SK-N-SH (cell line): ENCODE measurements around the gene RECK. TPM values are rescaled to one million over a fixed set of nuclear protein-coding genes. Genes with fewer than 3 reads are reported as not detected.
A peak's percentile ranks its signal among the peaks of the same experiment; 100 is the strongest.
"Not testable (repeated sequence)": the region's sequence is repeated elsewhere in the genome, so short reads cannot be mapped to it uniquely, and the experiment has no call there.

ENCODE experiments used
- CTCF ChIA-PET: fragments of 300-600, 350-600 bp; formaldehyde crosslinking; extraction: SDS; loops from one replicate; lab custom pipeline; 2021; lab: Yijun Ruan, JAX
- POLR2A ChIA-PET: fragments of 350-600 bp; sonication (Branson Sonifier 250); formaldehyde crosslinking; extraction: SDS; loops from one replicate; lab custom pipeline; 2020; ENCODE audit warnings: antibody characterized with exemption, inconsistent platforms; lab: Yijun Ruan, JAX
- DNase-seq: peaks from one replicate; pipeline ENCODE4 v3.0.0; 2012
- H2AFZ ChIP-seq: fragments of 200-600 bp; sonication (generic); 2 replicates; pipeline ENCODE4 v1.8.1; 2016; ENCODE audit warnings: antibody characterized with exemption, mild to moderate bottlenecking, low read depth
- H3F3A ChIP-seq: fragments of 200-600 bp; sonication (generic); replicated peaks from 2 replicates; pipeline ENCODE3; 2016; ENCODE audit warnings: antibody characterized with exemption, mild to moderate bottlenecking; ENCODE audit not compliant: insufficient read depth
- H3K27ac ChIP-seq, 2 experiments: fragments of 200-500 bp in 1 of 2; fragments of 200-600 bp in 1 of 2; sonication (Bioruptor generic) in 1 of 2; sonication (generic), shearing (Covaris generic) in 1 of 2; 2 replicates each; pipeline versions ENCODE4 v1.5.1 to v1.6.1; 2014 to 2016; ENCODE audit warnings: low read depth in 2 of 2, inconsistent platforms in 1 of 2, low read length in 1 of 2, mild to moderate bottlenecking in 1 of 2, mixed read lengths in 1 of 2
- H3K27me3 ChIP-seq: fragments of 200-600 bp; sonication (generic), shearing (Covaris generic); 2 replicates; pipeline ENCODE4 v1.6.1; 2016; ENCODE audit warnings: mixed run types; ENCODE audit not compliant: insufficient read depth
- H3K36me3 ChIP-seq, 2 experiments: fragments of 200-500 bp in 1 of 2; fragments of 200-600 bp in 1 of 2; sonication (Bioruptor generic) in 1 of 2; sonication (generic) in 1 of 2; replicated peaks in 1 of 2; 2 replicates each; pipeline versions ENCODE3 to v1.5.1; 2014 to 2016; ENCODE audit warnings: low read length in 1 of 2, mild to moderate bottlenecking in 1 of 2; ENCODE audit not compliant: insufficient read depth in 2 of 2, control insufficient read depth in 1 of 2
- H3K4me1 ChIP-seq, 2 experiments: fragments of 200-500 bp in 1 of 2; fragments of 200-600 bp in 1 of 2; sonication (Bioruptor generic) in 1 of 2; sonication (generic), shearing (Covaris generic) in 1 of 2; 2 replicates each; pipeline versions ENCODE4 v1.5.1 to v1.6.1; 2014 to 2016; ENCODE audit warnings: low read depth in 1 of 2, low read length in 1 of 2, mixed run types in 1 of 2; ENCODE audit not compliant: insufficient read depth in 2 of 2, control insufficient read depth in 1 of 2
- H3K4me2 ChIP-seq: fragments of 200-600 bp; sonication (generic), shearing (Covaris generic); 2 replicates; pipeline ENCODE4 v1.6.1; 2017; ENCODE audit warnings: mixed run types
- H3K4me3 ChIP-seq, 2 experiments: fragments of 200-500 bp in 1 of 2; fragments of 200-600 bp in 1 of 2; sonication (Bioruptor generic) in 1 of 2; sonication (generic), shearing (Covaris generic) in 1 of 2; 2 replicates each; pipeline versions ENCODE4 v1.5.1 to v1.8.1; 2014 to 2016; ENCODE audit warnings: low read depth in 2 of 2, inconsistent platforms in 1 of 2, low read length in 1 of 2, mild to moderate bottlenecking in 1 of 2, mixed read lengths in 1 of 2, moderate library complexity in 1 of 2
- H3K79me2 ChIP-seq: fragments of 200-600 bp; sonication (generic); 2 replicates; pipeline ENCODE4 v1.8.1; 2017; ENCODE audit warnings: mild to moderate bottlenecking; ENCODE audit not compliant: insufficient read depth
- H3K9ac ChIP-seq: fragments of 200-600 bp; sonication (generic); 2 replicates; pipeline ENCODE4 v1.6.1; 2017; ENCODE audit warnings: mixed run types
- H3K9me2 ChIP-seq: fragments of 200-600 bp; sonication (generic); 2 replicates; pipeline ENCODE4 v1.6.1; 2017; ENCODE audit warnings: mixed run types
- H3K9me3 ChIP-seq: fragments of 200-600 bp; sonication (generic); 2 replicates; pipeline ENCODE4 v1.6.1; 2017; ENCODE audit warnings: mixed run types, mild to moderate bottlenecking, moderate library complexity
- H4K20me1 ChIP-seq: fragments of 200-600 bp; sonication (generic); 2 replicates; pipeline ENCODE4 v1.6.1; 2017; ENCODE audit warnings: mild to moderate bottlenecking, mixed run types; ENCODE audit not compliant: insufficient read depth
- FOSL2 ChIP-seq: IDR thresholded peaks from 2 replicates; pipeline ENCODE4 v1.4.0; 2012; ENCODE audit warnings: low read depth, mild to moderate bottlenecking, moderate library complexity, borderline replicate concordance
- GABPA ChIP-seq: IDR thresholded peaks from 2 replicates; pipeline ENCODE4 v1.4.0; 2012; ENCODE audit warnings: low read depth, mild to moderate bottlenecking
- IRF3 ChIP-seq: fragments of 150-350 bp; IDR thresholded peaks from 2 replicates; pipeline ENCODE4 v1.6.1; 2016; ENCODE audit warnings: mild to moderate bottlenecking, low read depth, low read length
- REST ChIP-seq: IDR thresholded peaks from 2 replicates; pipeline ENCODE4 v1.6.1; 2012; ENCODE audit warnings: mild to moderate bottlenecking, low read depth, low read length, moderate library complexity
- SIN3A ChIP-seq: IDR thresholded peaks from 2 replicates; pipeline ENCODE4 v1.6.1; 2012; ENCODE audit warnings: low read depth, mild to moderate bottlenecking, low read length, moderate library complexity, borderline replicate concordance
- YY1 ChIP-seq: IDR thresholded peaks from 2 replicates; pipeline ENCODE4 v1.4.0; 2012; ENCODE audit warnings: low read depth, mild to moderate bottlenecking
- WGBS: methylation state at CpG from one replicate; pipeline ENCODE4 v1.1.6; 2017; ENCODE audit warnings: low lambda C conversion rate; 5-methylcytosine and 5-hydroxymethylcytosine counted together
- polyA plus RNA-seq, 3 experiments: library from polyadenylated mRNA; depleted of rRNA; stranded (reverse); fragments of >200 nt; gene quantifications; 2 replicates each; pipeline ENCODE4 v1.2.3, GENCODE V29; 2012

Gene RECK
- polyA plus RNA-seq, 1 of the 3 experiments (the other 2 are of a cell fraction), result 22.8 TPM

GRCh38 chr9:36158122-36158521, 121.4 kb downstream of the RECK start (continued):
- TF ChIP-seq YY1, result no peak
- no peak for TF ChIP-seq SIN3A
- TF ChIP-seq, all 33 proteins: peak for 0

- ChIA-PET CTCF (interaction anchor here (1.4 to 1.7 kb wide), 2 partner anchors 8 to 56 kb away, joined by 4 to 5 read pairs; no protein-coding TSS in a partner anchor), POLR2A (no interaction called here)
These were observed 122.2 kb downstream of the RECK start for GRCh38 chr9:36158917-36159316.

GRCh38 chr9:36159509-36159908, 122.8 kb downstream of the RECK start:
- Histone ChIP-seq H3K36me3 (peaks cover 0 to 30% of the 10 kb centered on the region in 2 experiments), H3K4me1 (peaks cover 28 to 52% of the 10 kb centered on the region in 2 experiments; a peak in 3 of 4 replicates), H3K27ac (peak overlapping the region in 1 of 2 experiments; percentile 44; a peak in 2 of 4 replicates), H3F3A (peaks cover 43% of the 10 kb centered on the region)
- DNase-seq, H3K79me2 ChIP-seq, H2AFZ ChIP-seq, H3K9ac ChIP-seq, H3K4me3 ChIP-seq, POLR2A ChIA-PET, H3K9me3 ChIP-seq, H3K27me3 ChIP-seq, H3K4me2 ChIP-seq, H4K20me1 ChIP-seq, H3K9me2 ChIP-seq: not testable (repeated sequence)
- WGBS, result 91% methylated on average over 4 of the region's 4 CpGs
- CTCF ChIA-PET, result interaction anchor here (1.7 kb wide), 1 partner anchor 56 kb away, joined by 5 read pairs; no protein-coding TSS in a partner anchor

More at GRCh38 chr9:36158917-36159316, 122.2 kb downstream of the RECK start:
- H4K20me1 ChIP-seq, result no peaks in the 10 kb centered on the region
- TF ChIP-seq REST (no peak), FOSL2 (no peak), IRF3 (no peak), GABPA (no peak)
- H2AFZ ChIP-seq, result no peak overlapping the region
- DNase-seq, result no peak
- 86% methylated on average over 7 of the region's 7 CpGs for WGBS
- no peaks in the 10 kb centered on the region for H3K9me3 ChIP-seq
- no peaks in the 10 kb centered on the region for H3K9me2 ChIP-seq
- H3K4me2 ChIP-seq, result no peak overlapping the region
- no peaks in the 10 kb centered on the region for H3K27me3 ChIP-seq
- no peak overlapping the region for H3K4me3 ChIP-seq
- peaks cover 0 to 30% of the 10 kb centered on the region in 2 experiments for H3K36me3 ChIP-seq
- H3K4me1 ChIP-seq, result peaks cover 31 to 48% of the 10 kb centered on the region in 2 experiments; a peak in 3 of 4 replicates
- no peaks in the 10 kb centered on the region; the same call in 1 of the 2 replicates for H3K79me2 ChIP-seq
- H3K9ac ChIP-seq, result no peak overlapping the region
- H3F3A ChIP-seq, result peaks cover 42% of the 10 kb centered on the region
- peak overlapping the region in 1 of 2 experiments; percentile 44; a peak in 2 of 4 replicates for H3K27ac ChIP-seq

- H3F3A ChIP-seq, result peaks cover 43% of the 10 kb centered on the region
These were observed 123.4 kb downstream of the RECK start for GRCh38 chr9:36160126-36160525.

More at GRCh38 chr9:36160126-36160525, 123.4 kb downstream of the RECK start:
- Histone ChIP-seq H3K36me3 (peaks cover 0 to 28% of the 10 kb centered on the region in 2 experiments), H3K27ac (peak overlapping the region in 1 of 2 experiments; percentile 81; a peak in 1 of 4 replicates), H3K4me1 (peaks cover 26 to 50% of the 10 kb centered on the region in 2 experiments; a peak in 3 of 4 replicates)
- DNase-seq, H3K9me2 ChIP-seq, H2AFZ ChIP-seq, H3K4me3 ChIP-seq, H3K4me2 ChIP-seq, H3K9me3 ChIP-seq, H3K79me2 ChIP-seq, POLR2A ChIA-PET, H3K9ac ChIP-seq, H4K20me1 ChIP-seq, H3K27me3 ChIP-seq: not testable (repeated sequence)
- CTCF ChIA-PET, result interaction anchor here (1.7 to 2.2 kb wide), 2 partner anchors 13 to 57 kb away, joined by 5 to 6 read pairs; no protein-coding TSS in a partner anchor
- 82% methylated on average over 11 of the region's 11 CpGs for WGBS
